GM18517 (cell line): Measurements from ENCODE around the gene KCNQ5.
"Not testable (repeated sequence)": the region's sequence is repeated elsewhere in the genome, so short reads cannot be mapped to it uniquely, and the experiment has no call there.

Experiments used
- ATAC-seq: cut with Tn5 transposase; IDR thresholded peaks from one replicate; pipeline ENCODE4 v1.9.1; 2021; ENCODE audit warnings: mild to moderate bottlenecking, moderate library complexity; ENCODE audit not compliant: unreplicated experiment

Gene KCNQ5

DNA sequence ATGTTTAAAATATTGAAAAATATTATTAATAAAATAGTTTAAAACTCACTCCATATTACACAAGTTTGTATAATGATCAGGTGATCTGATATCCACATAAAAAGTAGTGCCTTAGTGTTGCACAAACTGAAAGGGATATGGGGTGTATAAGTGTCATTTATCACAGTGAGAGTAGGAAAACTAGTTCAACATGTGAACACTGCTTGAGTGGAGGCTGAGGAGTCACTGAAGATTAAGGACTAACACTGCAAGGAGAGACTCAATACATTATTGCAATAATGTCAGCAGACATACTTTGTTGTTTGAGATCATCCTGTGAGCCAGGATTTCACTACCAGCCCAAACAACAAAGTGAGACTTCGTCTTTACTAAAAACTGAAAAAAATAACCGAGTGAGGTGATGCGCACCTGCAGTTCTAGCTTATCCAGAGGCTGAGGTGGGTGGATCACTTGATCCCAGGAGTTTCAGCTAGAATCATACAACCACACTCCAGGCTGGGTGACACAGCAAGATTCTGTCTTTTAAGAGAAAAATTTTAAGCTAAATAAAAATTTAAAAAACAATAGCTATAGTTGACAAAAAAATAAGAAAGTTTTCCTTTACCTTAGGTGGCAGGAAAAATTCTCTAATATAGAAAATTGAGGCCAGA is 605.9 kb downstream of the KCNQ5 start:
- no peak for ATAC-seq

DNA sequence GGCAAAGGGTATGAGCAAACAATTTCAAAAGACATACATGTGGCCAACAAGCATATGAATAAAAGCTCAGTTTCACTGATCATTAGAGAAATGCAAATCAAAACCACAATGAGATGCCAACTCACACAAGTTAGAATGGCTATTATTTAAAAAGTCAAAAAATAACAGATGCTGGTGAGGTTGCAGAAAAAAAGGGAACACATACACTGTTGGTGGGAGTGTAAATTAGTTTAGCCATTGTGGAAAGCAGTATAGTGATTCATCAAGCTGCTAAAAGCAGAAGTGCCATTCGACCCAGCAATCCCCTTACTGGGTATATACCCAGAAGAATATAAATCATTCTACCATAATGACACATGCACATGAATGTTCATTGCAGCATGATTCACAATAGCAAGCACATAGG is 610.1 kb downstream of the KCNQ5 start:
- ATAC-seq, result peak; percentile 57

DNA sequence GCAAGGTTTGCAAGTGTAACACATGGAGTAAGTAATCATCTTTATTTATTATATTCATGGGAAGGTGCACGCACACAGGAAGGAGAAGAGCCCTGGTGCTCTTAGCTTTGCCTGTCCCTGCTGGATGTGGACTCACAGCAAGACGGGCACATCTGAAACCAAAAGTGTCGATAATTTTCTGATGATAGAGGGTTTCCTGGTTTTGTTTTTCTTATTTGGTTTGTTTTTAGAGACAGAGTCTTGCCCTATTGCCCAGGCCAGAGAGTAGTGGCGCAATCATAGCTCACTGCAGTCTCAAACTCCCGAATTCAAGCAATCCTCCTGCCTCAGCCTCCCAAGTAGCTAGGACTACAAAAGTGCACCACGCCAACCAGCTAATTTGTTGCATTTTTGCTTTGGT is 611.2 kb downstream of the KCNQ5 start:
- ATAC-seq, result no peak

DNA sequence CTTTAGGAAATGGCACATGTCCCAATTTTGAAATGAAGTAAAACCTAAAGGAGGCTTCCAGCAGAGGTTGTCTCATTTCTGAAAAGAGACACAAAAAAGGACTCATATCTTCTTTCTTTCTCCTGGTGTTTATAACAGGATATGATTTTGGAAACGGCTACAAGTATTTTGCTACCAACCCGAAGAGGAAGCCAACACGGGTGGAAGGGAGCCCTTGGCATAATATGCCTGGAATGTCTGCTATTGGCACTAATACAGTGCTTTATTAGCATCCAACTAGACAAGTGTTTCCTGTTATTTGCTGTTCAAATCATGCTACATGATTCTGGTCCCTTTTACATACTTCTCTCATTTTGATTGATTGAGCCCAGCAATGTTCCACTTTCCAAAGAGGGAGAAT is 612.1 kb downstream of the KCNQ5 start:
- ATAC-seq, result not testable (repeated sequence)

DNA sequence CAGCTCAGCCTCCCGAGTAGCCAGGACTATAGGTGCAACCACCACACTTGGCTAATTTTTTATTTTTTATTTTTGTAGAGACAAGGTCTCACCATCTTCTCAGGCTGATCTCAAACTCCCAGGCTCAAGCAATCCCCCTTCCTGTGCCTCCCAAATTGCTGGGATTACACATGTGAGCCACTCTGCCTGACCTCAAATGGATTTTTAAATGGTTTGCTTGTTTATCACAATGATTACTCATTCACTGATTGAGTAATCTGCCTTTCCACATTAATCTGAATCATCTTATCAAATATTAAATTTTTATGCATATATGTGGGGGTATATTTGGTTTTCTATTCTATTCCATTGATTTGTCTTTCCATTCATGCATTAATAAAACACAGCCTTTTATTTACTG is 612.9 kb downstream of the KCNQ5 start:
- no peak for ATAC-seq

DNA sequence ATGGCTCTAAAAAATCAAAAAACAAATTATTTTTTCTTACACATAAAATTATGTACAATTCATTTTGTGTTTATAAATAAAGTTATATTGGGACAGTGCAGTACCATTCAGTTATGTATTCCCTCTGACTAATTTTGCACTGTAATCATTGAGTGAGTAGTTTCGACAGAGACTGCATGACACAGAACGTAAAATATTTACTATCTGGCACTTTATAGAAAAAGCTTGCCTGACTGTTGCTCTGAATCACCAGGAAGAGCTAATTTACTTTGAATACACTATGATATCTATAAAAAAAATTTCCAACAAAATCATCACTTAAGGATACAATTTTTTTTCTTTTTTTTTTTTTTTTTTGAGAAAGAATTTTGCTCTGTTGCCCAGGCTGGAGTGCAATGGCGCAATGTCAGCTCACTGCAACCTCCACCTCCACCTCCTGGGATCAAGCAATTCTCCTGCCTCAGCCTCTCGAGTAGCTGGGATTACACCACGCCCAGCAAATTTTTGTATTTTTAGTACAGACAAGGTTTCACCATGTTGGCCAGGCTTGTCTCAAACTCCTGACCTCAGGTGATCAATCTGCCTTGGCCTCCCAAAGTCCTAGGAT is 614.4 kb downstream of the KCNQ5 start:
- no peak for ATAC-seq

DNA sequence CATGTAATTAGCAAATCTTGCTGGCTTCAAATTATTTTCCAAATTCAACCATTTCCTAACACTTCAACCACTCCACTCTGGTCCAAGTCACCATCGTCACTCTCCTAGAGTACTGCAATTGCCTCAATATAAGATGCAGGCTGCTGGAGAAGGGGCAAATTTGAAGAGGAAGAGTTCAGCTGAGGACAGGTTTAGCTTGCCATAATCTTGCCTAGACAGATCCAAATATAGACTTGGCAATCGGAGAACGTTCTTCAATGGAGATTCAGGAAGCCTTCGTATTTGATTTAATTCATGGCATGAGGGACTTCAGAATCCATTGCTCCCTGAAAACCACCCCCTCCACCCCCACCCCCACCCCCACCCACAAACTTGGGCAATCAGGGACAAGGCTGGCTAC is 618.9 kb downstream of the KCNQ5 start:
- ATAC-seq, result no peak

DNA sequence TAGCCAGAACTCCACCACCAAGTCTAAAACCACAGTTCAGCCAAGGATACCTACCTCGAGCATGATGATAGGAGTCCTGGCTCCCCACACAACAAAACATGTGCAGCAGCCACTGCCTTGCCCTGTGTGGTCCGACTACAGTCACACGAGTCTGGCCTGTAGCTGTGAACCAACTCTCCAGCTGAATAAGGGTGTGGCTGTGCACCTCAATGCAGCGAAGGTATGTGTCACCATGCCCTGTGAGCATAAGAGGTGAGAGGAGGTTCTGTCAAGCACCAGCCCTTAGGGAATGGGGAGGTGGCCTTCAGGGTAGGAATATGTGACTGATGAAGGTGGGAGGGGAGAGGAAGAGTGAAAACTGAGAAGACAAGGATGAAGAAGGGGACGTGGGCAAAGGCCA is 620.1 kb downstream of the KCNQ5 start:
- no peak for ATAC-seq
